Spinal cord (tissue), 10 donors: ENCODE data around the gene ARID3A. TPM values are rescaled to one million over a fixed set of nuclear protein-coding genes. Genes with fewer than 3 reads are reported as not detected.

Experiments
- DNase-seq, 6 donors: peaks; one replicate each; pipeline versions ENCODE4 v3.0.0 to v3.0.0-alpha.2; 2013 to 2015; ENCODE audit warnings: low spot score in 6 of 6, low read depth in 4 of 6
- H3K27ac ChIP-seq: one replicate; pipeline ENCODE4 v1.5.1; 2013; ENCODE audit warnings: low read depth, low read length, control low read depth
- H3K27me3 ChIP-seq: one replicate; pipeline ENCODE4 v1.6.1; 2013; ENCODE audit warnings: low read length; ENCODE audit not compliant: control insufficient read depth, insufficient read depth
- H3K36me3 ChIP-seq: one replicate; pipeline ENCODE4 v1.6.1; 2013; ENCODE audit warnings: low read length; ENCODE audit not compliant: control insufficient read depth, insufficient read depth
- H3K4me1 ChIP-seq: one replicate; pipeline ENCODE4 v1.6.1; 2013; ENCODE audit warnings: low read length; ENCODE audit not compliant: control insufficient read depth, insufficient read depth
- H3K4me3 ChIP-seq: one replicate; pipeline ENCODE4 v1.5.1; 2013; ENCODE audit warnings: low read depth, low read length, control low read depth
- H3K9me3 ChIP-seq: one replicate; pipeline ENCODE4 v1.6.1; 2013; ENCODE audit warnings: low read length; ENCODE audit not compliant: control insufficient read depth, insufficient read depth
- WGBS: methylation state at CpG from one replicate; pipeline ENCODE4 v1.1.5; 2013; ENCODE audit warnings: missing lambda C conversion rate; ENCODE audit not compliant: insufficient coverage; 5-methylcytosine and 5-hydroxymethylcytosine counted together
- polyA plus RNA-seq, 2 donors: library from polyadenylated mRNA; unstranded; fragments of 120-200 nt; gene quantifications; one replicate each; pipeline ENCODE4 v1.2.1, GENCODE V29; 2013; ENCODE audit not compliant: insufficient read length in 2 of 2
- total RNA-seq, 2 donors: library from RNA; depleted of rRNA in 1 of 2; stranded (reverse); fragments of 120-200 nt in 1 of 2; fragments of >200 nt in 1 of 2; gene quantifications; one replicate each; pipeline versions ENCODE4 v1.2.3 to v1.2.4, GENCODE V29; 2013 to 2014
- donor health status: healthy.

The ARID3A gene
- total and polyA plus RNA-seq, 4 donors = 4.8 to 14.8 (median 8.9) TPM

DNA sequence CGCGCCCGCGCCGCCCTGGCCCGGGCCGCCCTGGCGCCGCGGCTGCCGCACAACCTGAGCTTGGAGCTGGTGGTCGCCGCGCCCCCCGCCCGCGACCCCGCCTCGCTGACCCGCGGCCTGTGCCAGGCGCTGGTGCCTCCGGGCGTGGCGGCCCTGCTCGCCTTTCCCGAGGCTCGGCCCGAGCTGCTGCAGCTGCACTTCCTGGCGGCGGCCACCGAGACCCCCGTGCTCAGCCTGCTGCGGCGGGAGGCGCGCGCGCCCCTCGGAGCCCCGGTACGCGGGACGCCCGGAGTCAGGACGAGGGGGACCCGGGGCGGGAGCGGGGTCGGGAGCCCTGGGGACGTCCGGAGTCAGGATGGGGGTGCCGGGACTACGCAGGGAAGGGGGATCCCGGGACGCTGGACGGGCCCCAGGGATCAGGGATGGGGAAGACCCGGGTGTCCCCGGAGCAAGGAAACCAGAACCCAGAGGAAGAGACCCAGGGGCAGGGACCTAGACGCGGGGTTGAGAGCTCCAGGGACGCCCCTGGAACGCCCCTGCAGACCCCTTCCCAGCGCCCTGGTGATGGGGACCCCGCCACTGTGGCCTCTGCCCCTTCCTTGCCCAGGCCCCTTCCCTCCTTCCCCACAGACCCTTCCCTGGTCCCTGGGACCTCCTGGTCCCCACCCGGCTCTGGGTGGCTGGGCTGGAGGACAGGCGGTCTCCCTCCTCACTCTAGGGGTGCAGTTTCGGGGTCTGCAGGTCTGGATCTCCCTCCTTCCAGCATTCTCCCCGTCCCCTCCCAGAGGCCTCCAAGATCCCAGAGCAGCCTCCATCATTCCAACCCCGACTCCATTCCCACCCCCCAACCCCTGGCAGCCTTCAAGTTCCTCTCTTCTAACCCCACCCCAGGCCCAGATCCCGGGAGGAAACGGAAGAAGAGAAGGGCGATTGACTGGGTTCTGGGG lies 75.0 kb downstream of the ARID3A start:
- Histone ChIP-seq H3K27ac (no peak overlapping the region), H3K4me1 (peaks cover 21% of the 10 kb centered on the region), H3K36me3 (peaks cover 11% of the 10 kb centered on the region), H3K27me3 (peaks cover 59% of the 10 kb centered on the region), H3K9me3 (no peaks in the 10 kb centered on the region), H3K4me3 (no peak overlapping the region)
- DNase-seq = no peak
- 4% methylated on average over 68 of the region's 73 CpGs for WGBS

DNA sequence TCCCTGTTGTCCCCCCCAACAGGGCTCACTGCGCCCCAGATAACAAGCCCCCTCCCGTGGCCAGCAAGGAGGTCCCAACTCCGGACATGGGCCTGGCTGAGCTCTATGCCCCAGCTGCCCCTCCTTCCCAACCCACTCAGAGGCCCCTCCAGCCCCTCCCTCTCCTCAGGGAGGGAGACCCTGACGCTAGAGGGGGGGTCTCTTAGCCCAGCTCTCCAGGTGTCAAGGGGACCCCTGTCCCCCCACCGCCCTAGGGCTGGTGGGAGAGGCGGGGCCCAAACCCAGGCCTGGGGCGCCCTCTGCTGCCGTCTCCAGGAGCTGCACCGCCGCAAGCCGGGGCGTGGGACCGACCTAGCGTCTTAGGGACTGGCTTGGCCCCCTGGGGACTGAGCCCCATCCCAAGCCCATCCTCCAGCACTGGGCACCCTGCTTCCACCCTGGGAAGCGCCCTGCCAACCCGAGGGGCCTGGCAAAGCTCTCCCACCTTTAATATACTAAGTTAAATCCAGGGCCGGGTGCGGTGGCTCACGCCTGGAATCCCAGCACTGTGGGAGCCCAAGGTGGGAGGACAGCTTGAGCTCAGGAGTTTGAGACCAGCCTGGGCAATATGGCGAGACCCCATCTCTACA lies 75.8 kb downstream of the ARID3A start:
- peak in 2 of 6 donors; percentile 30 to 43 for DNase-seq
- H3K9me3 ChIP-seq = no peaks in the 10 kb centered on the region
- peaks cover 13% of the 10 kb centered on the region for H3K4me1 ChIP-seq
- WGBS = under 1% methylated on average over 11 of the region's 20 CpGs
- H3K27ac ChIP-seq = no peak overlapping the region
- peaks cover 16% of the 10 kb centered on the region for H3K36me3 ChIP-seq
- no peak overlapping the region for H3K4me3 ChIP-seq
- H3K27me3 ChIP-seq = peaks cover 51% of the 10 kb centered on the region

DNA sequence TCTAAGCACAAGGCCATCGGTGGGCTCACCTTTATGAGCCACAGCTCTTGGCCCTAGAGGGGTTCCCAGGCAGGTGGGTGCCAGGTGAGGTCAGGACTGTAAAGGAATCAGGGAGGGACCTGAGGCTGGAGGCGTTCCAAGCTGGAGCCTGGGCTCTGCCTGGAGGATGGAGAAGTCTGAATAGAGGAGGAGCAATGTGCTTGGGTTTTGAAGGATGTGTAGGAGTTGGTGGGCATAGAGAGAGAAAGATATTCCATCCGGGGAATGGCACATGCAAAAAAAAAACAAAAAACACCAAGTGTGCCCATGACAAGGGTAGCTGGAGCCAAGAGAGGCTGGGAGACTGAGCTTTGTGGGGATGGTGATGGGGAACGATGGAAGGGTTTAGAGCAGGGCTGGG lies 76.8 kb downstream of the ARID3A start:
- H3K36me3 ChIP-seq = peaks cover 25% of the 10 kb centered on the region
- 75% methylated on average over 4 of the region's 4 CpGs for WGBS

DNA sequence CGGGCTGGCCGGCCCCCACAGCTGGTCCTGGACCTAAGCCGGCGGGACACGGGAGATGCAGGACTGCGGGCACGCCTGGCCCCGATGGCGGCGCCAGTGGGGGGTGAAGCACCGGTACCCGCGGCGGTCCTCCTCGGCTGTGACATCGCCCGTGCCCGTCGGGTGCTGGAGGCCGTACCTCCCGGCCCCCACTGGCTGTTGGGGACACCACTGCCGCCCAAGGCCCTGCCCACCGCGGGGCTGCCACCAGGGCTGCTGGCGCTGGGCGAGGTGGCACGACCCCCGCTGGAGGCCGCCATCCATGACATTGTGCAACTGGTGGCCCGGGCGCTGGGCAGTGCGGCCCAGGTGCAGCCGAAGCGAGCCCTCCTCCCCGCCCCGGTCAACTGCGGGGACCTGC lies 77.4 kb downstream of the ARID3A start:
- DNase-seq = no peak
- peaks cover 32% of the 10 kb centered on the region for H3K36me3 ChIP-seq
- H3K27me3 ChIP-seq = peaks cover 36% of the 10 kb centered on the region
- WGBS = 87% methylated on average over 37 of the region's 37 CpGs
- H3K4me3 ChIP-seq = no peak overlapping the region
- peaks cover 12% of the 10 kb centered on the region for H3K4me1 ChIP-seq
- no peaks in the 10 kb centered on the region for H3K9me3 ChIP-seq
- no peak overlapping the region for H3K27ac ChIP-seq

More for the DNA sequence above, 76.8 kb downstream of the ARID3A start:
- Histone ChIP-seq H3K4me3 (no peak overlapping the region), H3K9me3 (no peaks in the 10 kb centered on the region), H3K27me3 (peaks cover 43% of the 10 kb centered on the region), H3K4me1 (peaks cover 12% of the 10 kb centered on the region), H3K27ac (no peak overlapping the region)
- DNase-seq = no peak

DNA sequence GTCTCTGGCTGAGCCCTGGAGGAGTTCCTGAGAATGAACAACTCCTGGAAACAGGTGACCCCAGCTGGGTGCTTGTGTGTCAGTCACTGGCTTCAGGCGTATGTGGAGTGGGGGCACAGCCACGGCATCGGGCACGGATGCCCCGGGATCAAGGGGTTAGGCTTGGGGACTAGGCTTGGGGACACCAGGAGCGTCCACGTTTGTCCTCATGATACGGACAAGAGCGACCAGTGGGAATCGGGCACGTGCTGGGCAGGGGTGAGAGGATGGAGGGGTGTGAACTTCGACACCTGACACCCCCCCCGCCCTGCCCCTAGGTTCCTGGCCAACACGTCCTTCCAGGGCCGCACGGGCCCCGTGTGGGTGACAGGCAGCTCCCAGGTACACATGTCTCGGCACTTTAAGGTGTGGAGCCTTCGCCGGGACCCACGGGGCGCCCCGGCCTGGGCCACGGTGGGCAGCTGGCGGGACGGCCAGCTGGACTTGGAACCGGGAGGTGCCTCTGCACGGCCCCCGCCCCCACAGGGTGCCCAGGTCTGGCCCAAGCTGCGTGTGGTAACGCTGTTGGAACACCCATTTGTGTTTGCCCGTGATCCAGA lies 78.5 kb downstream of the ARID3A start:
- H3K9me3 ChIP-seq = no peaks in the 10 kb centered on the region
- H3K27me3 ChIP-seq = peaks cover 26% of the 10 kb centered on the region
- no peak overlapping the region for H3K4me3 ChIP-seq
- no peak for DNase-seq
- H3K36me3 ChIP-seq = peaks cover 41% of the 10 kb centered on the region
- no peak overlapping the region for H3K27ac ChIP-seq
- 81% methylated on average over 29 of the region's 32 CpGs for WGBS
- H3K4me1 ChIP-seq = peaks cover 12% of the 10 kb centered on the region

DNA sequence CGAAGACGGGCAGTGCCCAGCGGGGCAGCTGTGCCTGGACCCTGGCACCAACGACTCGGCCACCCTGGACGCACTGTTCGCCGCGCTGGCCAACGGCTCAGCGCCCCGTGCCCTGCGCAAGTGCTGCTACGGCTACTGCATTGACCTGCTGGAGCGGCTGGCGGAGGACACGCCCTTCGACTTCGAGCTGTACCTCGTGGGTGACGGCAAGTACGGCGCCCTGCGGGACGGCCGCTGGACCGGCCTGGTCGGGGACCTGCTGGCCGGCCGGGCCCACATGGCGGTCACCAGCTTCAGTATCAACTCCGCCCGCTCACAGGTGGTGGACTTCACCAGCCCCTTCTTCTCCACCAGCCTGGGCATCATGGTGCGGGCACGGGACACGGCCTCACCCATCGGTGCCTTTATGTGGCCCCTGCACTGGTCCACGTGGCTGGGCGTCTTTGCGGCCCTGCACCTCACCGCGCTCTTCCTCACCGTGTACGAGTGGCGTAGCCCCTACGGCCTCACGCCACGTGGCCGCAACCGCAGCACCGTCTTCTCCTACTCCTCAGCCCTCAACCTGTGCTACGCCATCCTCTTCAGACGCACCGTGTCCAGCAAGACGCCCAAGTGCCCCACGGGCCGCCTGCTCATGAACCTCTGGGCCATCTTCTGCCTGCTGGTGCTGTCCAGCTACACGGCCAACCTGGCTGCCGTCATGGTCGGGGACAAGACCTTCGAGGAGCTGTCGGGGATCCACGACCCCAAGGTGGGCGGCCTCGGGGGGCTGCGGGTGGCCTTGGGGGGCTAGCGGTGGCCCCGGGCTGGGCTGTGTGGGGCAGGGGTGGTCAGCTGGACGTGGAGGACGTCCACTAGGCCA lies 79.2 kb downstream of the ARID3A start:
- no peaks in the 10 kb centered on the region for H3K9me3 ChIP-seq
- peaks cover 19% of the 10 kb centered on the region for H3K27me3 ChIP-seq
- H3K27ac ChIP-seq = no peak overlapping the region
- no peak for DNase-seq
- peaks cover 48% of the 10 kb centered on the region for H3K36me3 ChIP-seq
- WGBS = 93% methylated on average over 60 of the region's 70 CpGs
- peaks cover 12% of the 10 kb centered on the region for H3K4me1 ChIP-seq
- no peak overlapping the region for H3K4me3 ChIP-seq

DNA sequence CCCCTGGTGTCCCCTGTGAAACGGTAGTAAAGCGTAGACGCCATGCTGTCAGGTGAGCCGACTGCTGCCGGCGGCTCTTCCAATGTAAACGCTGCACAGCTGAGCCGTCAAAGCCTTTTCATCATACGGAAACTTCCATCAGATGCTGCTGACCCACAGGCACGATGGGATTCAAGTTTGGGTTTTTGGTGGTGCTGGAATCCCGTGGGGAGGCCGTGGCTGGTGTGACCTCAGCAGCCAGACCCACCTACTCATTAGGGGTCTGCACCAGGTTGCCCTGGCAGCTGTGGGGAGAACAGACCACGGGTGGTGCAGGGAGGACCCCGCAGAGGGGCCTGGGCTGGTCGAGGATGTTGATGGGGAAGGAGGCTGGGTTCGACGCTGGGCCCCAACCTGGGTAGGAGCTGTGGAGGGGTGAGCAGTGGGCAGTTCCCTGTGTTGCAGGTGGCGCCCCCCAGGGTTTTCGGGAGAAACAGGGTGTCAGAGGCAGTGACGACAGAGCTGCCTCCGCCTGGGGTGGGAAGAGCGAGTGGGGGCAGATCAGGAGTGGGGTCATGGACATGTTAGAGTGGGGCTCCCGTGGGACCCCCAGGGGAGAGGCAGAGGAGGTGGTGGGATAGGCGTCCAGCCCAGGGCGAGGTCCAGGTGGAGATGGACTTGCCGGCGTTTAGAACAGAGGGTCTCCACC lies 81.0 kb downstream of the ARID3A start:
- Histone ChIP-seq H3K27ac (no peak overlapping the region), H3K4me1 (no peaks in the 10 kb centered on the region), H3K9me3 (no peaks in the 10 kb centered on the region), H3K36me3 (peaks cover 66% of the 10 kb centered on the region), H3K27me3 (peaks cover 5% of the 10 kb centered on the region), H3K4me3 (no peak overlapping the region)
- WGBS = 81% methylated on average over 27 of the region's 27 CpGs
- DNase-seq = no peak

DNA sequence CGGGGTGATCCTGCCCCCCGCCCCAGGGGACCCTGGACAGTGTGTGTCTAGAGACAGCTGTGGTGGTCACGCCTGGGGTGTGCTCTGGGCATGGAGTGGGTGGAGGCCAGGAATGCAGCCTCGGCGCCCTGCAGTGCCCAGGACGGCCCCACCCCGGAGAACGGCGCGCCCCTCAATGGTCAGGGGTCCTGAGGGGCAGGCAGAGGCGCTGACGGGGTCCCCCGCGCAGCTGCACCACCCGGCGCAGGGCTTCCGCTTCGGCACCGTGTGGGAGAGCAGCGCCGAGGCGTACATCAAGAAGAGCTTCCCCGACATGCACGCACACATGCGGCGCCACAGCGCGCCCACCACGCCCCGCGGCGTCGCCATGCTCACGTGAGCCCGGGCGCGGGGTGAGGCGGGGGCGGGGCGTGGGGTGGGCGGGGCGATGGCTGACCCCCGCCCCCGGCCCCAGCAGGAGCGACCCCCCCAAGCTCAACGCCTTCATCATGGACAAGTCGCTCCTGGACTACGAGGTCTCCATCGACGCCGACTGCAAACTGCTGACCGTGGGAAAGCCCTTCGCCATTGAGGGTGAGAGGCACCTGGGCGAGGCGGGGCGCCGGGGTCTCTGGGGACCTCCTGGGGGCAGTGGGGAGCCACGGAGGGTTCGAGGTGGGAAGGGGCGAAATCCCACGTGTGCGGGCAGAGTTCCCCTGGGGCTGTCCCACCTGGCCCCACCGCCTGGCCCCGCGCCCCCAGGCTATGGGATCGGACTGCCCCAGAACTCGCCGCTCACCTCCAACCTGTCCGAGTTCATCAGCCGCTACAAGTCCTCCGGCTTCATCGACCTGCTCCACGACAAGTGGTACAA lies 81.8 kb downstream of the ARID3A start:
- Histone ChIP-seq H3K27me3 (no peaks in the 10 kb centered on the region), H3K27ac (no peak overlapping the region), H3K4me1 (no peaks in the 10 kb centered on the region), H3K9me3 (no peaks in the 10 kb centered on the region), H3K36me3 (peaks cover 74% of the 10 kb centered on the region), H3K4me3 (no peak overlapping the region)
- 96% methylated on average over 46 of the region's 73 CpGs for WGBS
- no peak for DNase-seq
